GM13976 (cell line): Measurements from ENCODE around the gene RBM24.

Experiments used
- DNase-seq: peaks from one replicate; pipeline ENCODE4 v3.0.0; 2012; ENCODE audit warnings: low spot score
- CTCF ChIP-seq: IDR thresholded peaks from 2 replicates; pipeline ENCODE4 v1.5.1; 2012; ENCODE audit warnings: borderline replicate concordance, mild to moderate bottlenecking; ENCODE audit not compliant: insufficient read depth; ENCODE audit errors: extremely low read depth, missing control alignments, control extremely low read depth
- in situ Hi-C: fragments of 300-500 bp; cut with MboI; formaldehyde crosslinking; loops from one replicate; pipeline ENCODE4 v1.12.0; 2022; ENCODE audit warnings: low sequenced_read_pairs, mixed read lengths, inconsistent platforms; ENCODE audit not compliant: unreplicated experiment

Gene RBM24

GRCh38 chr6:17331238-17331637 lies 50.1 kb downstream of the RBM24 start:
- DNase-seq, result no peak
- in situ Hi-C loops, result no loop called here
- TF ChIP-seq CTCF, result no peak

- in situ Hi-C loops, result no loop called here
- no peak for TF ChIP-seq CTCF
- DNase-seq, result no peak
Measured at GRCh38 chr6:17334265-17334664, 53.1 kb downstream of the RBM24 start.

DNA sequence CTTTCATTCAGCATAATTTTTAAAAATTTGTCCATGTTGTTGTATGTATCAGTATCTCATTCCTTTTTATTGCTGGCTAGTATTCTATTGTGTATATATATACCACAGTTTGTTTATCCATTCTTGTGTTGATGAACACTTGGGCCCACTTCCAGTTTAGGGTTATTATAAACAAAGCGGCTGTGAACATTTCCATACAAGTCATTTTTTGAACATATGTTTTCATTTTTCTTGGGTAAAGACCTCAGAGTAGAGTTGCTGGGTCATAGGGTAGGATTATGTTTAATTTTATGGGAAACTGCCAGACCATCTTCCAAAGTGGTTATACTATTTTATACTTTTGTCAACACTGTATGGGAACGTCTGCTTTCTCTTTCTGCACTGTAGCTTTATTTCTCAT lies 55.3 kb downstream of the RBM24 start:
- no peak for TF ChIP-seq CTCF
- no peak for DNase-seq
- in situ Hi-C loops, result no loop called here

DNA sequence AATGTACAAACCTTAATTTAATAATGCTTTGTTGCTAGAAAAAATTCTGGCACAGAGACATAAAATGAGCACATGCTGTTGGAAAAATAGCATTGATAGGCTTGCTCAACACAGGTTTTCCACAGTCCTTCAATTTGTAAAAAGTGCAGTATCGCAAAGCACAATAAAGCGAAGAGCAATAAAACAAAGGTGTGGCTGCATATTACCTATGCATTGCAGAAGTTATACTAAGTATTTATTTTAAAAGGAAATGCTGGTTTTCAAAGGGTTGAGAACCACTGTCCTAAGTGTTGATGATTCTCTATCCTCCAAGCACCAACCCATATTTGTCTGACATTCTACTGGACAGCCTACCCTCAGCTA lies 58.1 kb downstream of the RBM24 start:
- in situ Hi-C loops, result no loop called here
- no peak for TF ChIP-seq CTCF
- DNase-seq, result no peak

GRCh38 chr6:17341117-17341805 lies 60.1 kb downstream of the RBM24 start:
- in situ Hi-C loops, result no loop called here

GRCh38 chr6:17341891-17342290 lies 60.7 kb downstream of the RBM24 start:
- in situ Hi-C loops, result no loop called here
- no peak for DNase-seq
- no peak for TF ChIP-seq CTCF

More at GRCh38 chr6:17341117-17341805, 60.1 kb downstream of the RBM24 start:
- DNase-seq, result no peak
- no peak for TF ChIP-seq CTCF
